ENCODE data around the gene RAD51. TPM values are rescaled to one million over a fixed set of nuclear protein-coding genes. Genes with fewer than 3 reads are reported as not detected.

RAD51 gene
- total RNA-seq, 1 experiment from 2014 or later: 30.3 TPM

GRCh38 chr15:40773902-40774301 lies 78.9 kb downstream of the RAD51 start:
- POLR2A ChIA-PET: no interaction called here
- Histone ChIP-seq H3K27me3 (ENCODE audit: control insufficient read depth, insufficient read depth, low read length) (no peaks in the 10 kb centered on the region), H3K27ac (ENCODE audit: low read length) (no peak overlapping the region), H3K4me1 (ENCODE audit: control insufficient read depth, insufficient read depth, low read length) (peaks cover 11% of the 10 kb centered on the region; the same call in 1 of the 2 replicates), H3K4me3 (ENCODE audit: low read depth in 2 of 2, low read length in 2 of 2) (no peak overlapping the region), H3K9me3 (ENCODE audit: control insufficient read depth, insufficient read depth, low read depth, low read length) (no peaks in the 10 kb centered on the region), H3K36me3 (ENCODE audit: control insufficient read depth, insufficient read depth, low read length) (no peaks in the 10 kb centered on the region)
- DNase-seq (ENCODE audit: low read depth, low spot score) (no peak), ATAC-seq (no peak)
- TF ChIP-seq POLR2AphosphoS5 (IDR thresholded peaks at IDR 0.05; ENCODE audit: low read depth, low read length): no peak
- no peak for TF ChIP-seq CTCF (IDR thresholded peaks at IDR 0.05)
- TF ChIP-seq REST (IDR thresholded peaks at IDR 0.05; ENCODE audit: insufficient read depth in 1 of 2, low read depth in 2 of 2, low read length in 1 of 2): no peak
- no peak for TF ChIP-seq TCF7L2 (IDR thresholded peaks at IDR 0.05; ENCODE audit: low read depth, low read length)
- no peak for TF ChIP-seq SIN3A (IDR thresholded peaks at IDR 0.05; ENCODE audit: borderline replicate concordance, insufficient read depth, low read depth, low read length)
- intact Hi-C loops (cut with micrococcal nuclease; ENCODE audit: unreplicated experiment): no loop called here
- BruUV-seq (replicated peaks): no TSS peak
- in situ Hi-C loops (cut with HindIII; ENCODE audit: low pct_unique_long_range_greater_than_20kb, low sequenced_read_pairs): no loop called here
- CTCF ChIA-PET: no interaction called here

- in situ Hi-C loops (cut with HindIII; ENCODE audit: low pct_unique_long_range_greater_than_20kb, low sequenced_read_pairs): loop anchor here (25.0 kb wide), 1 partner anchor 138 kb away; no protein-coding TSS in a partner anchor
- Histone ChIP-seq H3K9me3 (ENCODE audit: control insufficient read depth, insufficient read depth, low read depth, low read length) (no peaks in the 10 kb centered on the region), H3K4me3 (ENCODE audit: low read depth in 2 of 2, low read length in 2 of 2) (no peak overlapping the region), H3K27ac (ENCODE audit: low read length) (no peak overlapping the region), H3K4me1 (ENCODE audit: control insufficient read depth, insufficient read depth, low read length) (peaks cover 4% of the 10 kb centered on the region; the same call in 1 of the 2 replicates), H3K27me3 (ENCODE audit: control insufficient read depth, insufficient read depth, low read length) (no peaks in the 10 kb centered on the region), H3K36me3 (ENCODE audit: control insufficient read depth, insufficient read depth, low read length) (no peaks in the 10 kb centered on the region; the same call in 1 of the 2 replicates)
- ChIA-PET POLR2A (no interaction called here), CTCF (no interaction called here)
- ATAC-seq (no peak), DNase-seq (ENCODE audit: low read depth, low spot score) (no peak)
- no peak for TF ChIP-seq POLR2AphosphoS5 (IDR thresholded peaks at IDR 0.05; ENCODE audit: low read depth, low read length)
- no peak for TF ChIP-seq TCF7L2 (IDR thresholded peaks at IDR 0.05; ENCODE audit: low read depth, low read length)
- TF ChIP-seq SIN3A (IDR thresholded peaks at IDR 0.05; ENCODE audit: borderline replicate concordance, insufficient read depth, low read depth, low read length): no peak
- TF ChIP-seq CTCF (IDR thresholded peaks at IDR 0.05): no peak
- no peak for TF ChIP-seq REST (IDR thresholded peaks at IDR 0.05; ENCODE audit: insufficient read depth in 1 of 2, low read depth in 2 of 2, low read length in 1 of 2)
- intact Hi-C loops (cut with micrococcal nuclease; ENCODE audit: unreplicated experiment): no loop called here
- BruUV-seq (replicated peaks): no TSS peak
These were observed 80.0 kb downstream of the RAD51 start for GRCh38 chr15:40775007-40775406.
